GM18870 (cell line): ENCODE data around the gene MAGEA10.
"Not testable (repeated sequence)": the region's sequence is repeated elsewhere in the genome, so short reads cannot be mapped to it uniquely, and the experiment has no call there.

Experiments
- ATAC-seq: cut with Tn5 transposase; IDR thresholded peaks from one replicate; pipeline ENCODE4 v1.9.1; 2021; ENCODE audit warnings: moderate library complexity; ENCODE audit not compliant: unreplicated experiment

MAGEA10 gene

GRCh38 chrX:152138388-152138784, at the start of gene MAGEA10:
TSS of gene MAGEA10 (minus strand) at chrX:152138577. CDS start at chrX:152135620, 2,957 bp downstream.
- no peak for ATAC-seq

GRCh38 chrX:152177497-152178269, 39.3 kb upstream of the MAGEA10 start:
- no peak for ATAC-seq

- no peak for ATAC-seq
Observed at GRCh38 chrX:152177052-152177451, 38.7 kb upstream of the MAGEA10 start.

DNA sequence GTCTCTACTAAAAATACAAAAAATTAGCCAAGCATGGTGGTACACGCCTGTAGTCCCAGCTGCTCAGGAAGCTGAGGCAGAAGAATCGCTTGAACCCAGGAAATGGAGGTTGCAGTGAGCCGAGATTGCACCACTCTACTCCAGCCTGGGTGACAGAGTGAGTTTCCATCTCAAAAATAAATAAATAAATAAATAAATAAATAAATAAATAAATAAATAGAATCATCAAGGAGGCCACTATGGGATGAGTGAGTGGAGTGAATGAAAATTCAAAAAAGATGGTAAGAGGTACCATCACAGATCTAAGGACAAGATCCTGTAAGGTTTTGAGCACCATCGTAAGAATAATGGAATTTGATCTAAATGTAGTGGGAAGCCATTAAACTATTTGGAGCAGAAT, 37.5 kb upstream of the MAGEA10 start:
- not testable (repeated sequence) for ATAC-seq

DNA sequence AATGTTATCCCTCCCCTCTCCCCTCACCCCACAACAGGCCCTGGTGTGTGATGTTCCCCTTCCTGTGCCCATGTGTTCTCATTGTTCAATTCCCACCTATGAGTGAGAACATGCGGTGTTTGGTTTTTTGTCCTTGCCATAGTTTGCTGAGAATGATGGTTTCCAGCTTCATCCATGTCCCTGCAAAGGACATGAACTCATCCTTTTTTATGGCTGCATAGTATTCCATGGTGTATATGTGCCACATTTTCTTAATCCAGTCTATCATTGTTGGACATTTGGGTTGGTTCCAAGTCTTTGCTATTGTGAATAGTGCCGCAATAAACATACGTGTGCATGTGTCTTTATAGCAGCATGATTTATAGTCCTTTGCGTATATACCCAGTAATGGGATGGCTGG, 35.5 kb upstream of the MAGEA10 start:
- not testable (repeated sequence) for ATAC-seq

- ATAC-seq = no peak
Observed at GRCh38 chrX:152170621-152171020, 32.2 kb upstream of the MAGEA10 start.

GRCh38 chrX:152165033-152165743, 26.8 kb upstream of the MAGEA10 start:
- no peak for ATAC-seq

- ATAC-seq = no peak
Observed at GRCh38 chrX:152157042-152157441, 18.7 kb upstream of the MAGEA10 start.

DNA sequence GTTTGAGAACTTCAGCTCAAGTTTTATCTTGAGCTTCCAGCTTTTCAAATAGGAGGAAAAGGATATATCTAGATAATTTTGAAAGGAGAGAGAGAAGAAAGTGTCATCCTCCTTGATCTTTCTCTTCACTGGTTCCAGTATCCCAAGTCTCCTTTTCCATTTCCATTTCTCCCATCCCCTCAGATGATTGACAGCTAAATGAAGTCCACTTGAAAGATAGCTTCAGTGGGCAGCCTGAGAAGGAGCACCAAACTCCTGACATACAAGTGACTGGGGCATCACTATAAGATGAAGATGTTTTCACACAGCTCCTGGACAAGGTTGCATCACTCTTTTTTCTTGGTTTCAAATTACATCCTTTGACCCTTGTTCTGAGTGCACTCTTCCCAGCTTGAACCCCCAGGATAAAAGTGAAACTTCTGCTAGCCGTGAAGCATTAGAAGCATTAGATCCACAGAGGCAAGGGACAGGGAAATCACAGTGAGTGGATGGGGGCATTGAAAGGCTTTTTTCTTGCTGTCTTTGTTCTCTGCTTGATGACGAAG, 17.5 kb upstream of the MAGEA10 start:
- ATAC-seq = no peak

- ATAC-seq = no peak
Observed at GRCh38 chrX:152154050-152154449, 15.7 kb upstream of the MAGEA10 start.

GRCh38 chrX:152151256-152151655, 12.9 kb upstream of the MAGEA10 start:
- ATAC-seq = no peak

GRCh38 chrX:152149648-152150047, 11.3 kb upstream of the MAGEA10 start:
- no peak for ATAC-seq

DNA sequence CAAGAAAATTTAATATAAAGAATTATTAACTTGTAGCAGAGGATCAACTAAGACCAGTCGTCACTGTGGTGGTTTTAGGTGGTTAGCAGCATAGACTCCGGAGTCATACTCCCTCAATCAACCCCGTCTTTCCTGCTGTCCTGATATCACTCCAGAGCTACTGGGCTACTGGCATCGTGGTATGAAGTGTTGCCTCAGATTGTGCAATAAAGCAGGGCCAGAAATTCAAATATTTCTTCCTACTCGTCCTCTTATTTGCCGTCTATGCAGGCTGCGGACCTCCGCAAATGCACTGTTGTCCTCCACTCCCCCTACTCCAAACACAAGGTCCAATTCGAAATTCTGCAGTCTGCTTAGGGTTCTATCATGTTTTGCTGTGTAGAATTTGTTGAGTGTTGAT, 1.2 kb upstream of the MAGEA10 start:
- no peak for ATAC-seq

- ATAC-seq = no peak
Observed at GRCh38 chrX:152137771-152138387, 498 bp downstream of the MAGEA10 start.

DNA sequence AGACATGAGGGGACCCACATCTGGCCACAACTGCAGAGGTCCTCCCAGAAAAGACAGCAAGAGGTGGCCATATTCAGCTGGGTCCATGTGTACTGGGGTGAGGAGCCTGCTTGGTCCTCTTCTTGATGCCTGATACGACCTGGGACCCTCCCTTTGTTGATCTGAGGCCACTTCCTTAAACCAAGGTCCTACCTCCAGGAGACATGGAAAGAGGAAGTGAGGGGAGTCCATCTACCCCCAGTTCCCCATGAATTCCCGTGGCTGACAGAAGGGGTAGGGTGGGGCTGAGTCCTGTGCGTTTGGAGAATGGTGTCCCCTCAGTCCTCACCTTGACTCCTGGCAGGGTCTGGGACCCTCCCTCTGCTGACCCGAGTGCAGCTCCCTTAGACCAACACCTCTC, 2.1 kb downstream of the MAGEA10 start:
- ATAC-seq = no peak

- ATAC-seq = no peak
Observed at GRCh38 chrX:152131525-152131924, 6.9 kb downstream of the MAGEA10 start.

DNA sequence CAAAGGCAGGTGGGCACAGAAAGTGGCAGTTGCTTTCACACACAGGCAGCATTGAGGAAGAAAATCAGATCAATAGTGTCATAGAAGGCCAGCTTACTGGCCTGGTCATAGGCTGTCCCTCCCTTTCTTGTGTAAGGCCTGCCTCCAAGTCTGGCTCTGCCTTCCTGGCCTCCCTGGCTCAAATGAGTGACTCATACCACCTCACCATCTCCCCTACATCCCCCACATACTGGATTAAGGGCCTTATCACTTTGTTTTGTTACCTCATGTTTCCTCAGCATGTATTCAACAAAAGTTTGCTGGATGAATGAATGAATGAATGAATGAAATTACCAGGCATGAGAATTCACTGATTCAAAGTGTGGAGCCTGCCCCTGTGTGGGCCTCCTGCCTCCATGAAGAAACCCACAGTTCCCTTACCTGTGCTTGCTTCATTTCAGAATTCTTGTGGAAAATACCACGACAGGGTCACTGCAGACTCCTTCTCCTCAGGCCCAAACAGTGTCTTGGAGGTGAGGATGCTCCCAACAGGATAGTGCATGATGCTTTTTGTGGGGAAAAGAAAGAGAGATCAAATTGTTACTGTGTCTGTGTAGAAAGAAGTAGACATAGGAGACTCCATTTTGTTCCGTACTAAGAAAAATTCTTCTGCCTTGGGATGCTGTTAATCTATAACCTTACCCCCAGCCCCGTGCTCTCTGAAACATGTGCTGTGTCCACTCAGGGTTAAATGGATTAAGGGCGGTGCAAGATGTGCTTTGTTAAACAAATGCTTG, 9.1 kb downstream of the MAGEA10 start:
- ATAC-seq = not testable (repeated sequence)

GRCh38 chrX:152117305-152117704, 21.1 kb downstream of the MAGEA10 start:
- ATAC-seq = no peak

- ATAC-seq = no peak
Observed at GRCh38 chrX:152108527-152108926, 29.9 kb downstream of the MAGEA10 start.

GRCh38 chrX:152103866-152104265, 34.5 kb downstream of the MAGEA10 start:
- ATAC-seq = no peak

DNA sequence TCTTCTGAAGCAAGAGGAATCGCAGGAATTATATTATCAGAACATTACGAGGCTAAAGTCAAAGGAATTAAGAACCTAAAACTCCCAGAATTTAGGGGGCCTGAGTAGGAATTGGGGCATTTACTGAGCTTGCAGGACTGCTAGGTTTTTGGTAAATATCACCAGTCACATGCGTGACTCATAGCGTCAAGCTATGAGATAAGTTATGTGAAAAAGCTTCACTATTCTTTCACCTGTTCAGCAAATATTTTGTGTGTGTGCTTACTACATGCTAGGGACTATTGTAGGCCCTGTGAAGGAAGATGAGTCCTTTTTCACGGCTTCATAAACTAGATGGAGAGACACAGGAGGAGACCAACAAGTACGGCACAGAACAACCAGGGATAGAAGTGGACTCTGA, 52.2 kb downstream of the MAGEA10 start:
- ATAC-seq = no peak
